Lung (tissue), 12 donors: ENCODE results near the gene CACNA1I. TPM values are rescaled to one million over a fixed set of nuclear protein-coding genes. Genes with fewer than 3 reads are reported as not detected.

Experiments used
- ATAC-seq: fragments of 200-7000 bp; cut with Tn5 transposase; one replicate; pipeline ENCODE4 v1.9.1; 2020; ENCODE audit warnings: moderate number of reproducible peaks; ENCODE audit not compliant: insufficient read depth, low FRiP score
- DNase-seq, 3 donors: peaks; one replicate each; pipeline ENCODE4 v3.0.0-alpha.2; 2013 to 2017
- H3K27ac ChIP-seq, 2 donors: one replicate each; pipeline ENCODE4 v1.5.1; 2013; ENCODE audit warnings: mild to moderate bottlenecking in 2 of 2, moderate library complexity in 2 of 2, control low read depth in 1 of 2, inconsistent platforms in 1 of 2, low read depth in 1 of 2, low read length in 1 of 2
- H3K27me3 ChIP-seq, 3 donors: one replicate each; pipeline ENCODE4 v1.5.1; 2013; ENCODE audit warnings: low read length in 2 of 3; ENCODE audit not compliant: control insufficient read depth in 3 of 3, insufficient read depth in 3 of 3
- H3K36me3 ChIP-seq, 4 donors: one replicate each; pipeline ENCODE4 v1.5.1; 2013; ENCODE audit warnings: low read length in 4 of 4, mild to moderate bottlenecking in 1 of 4, moderate library complexity in 1 of 4; ENCODE audit not compliant: control insufficient read depth in 4 of 4, insufficient read depth in 4 of 4
- H3K4me1 ChIP-seq, 5 donors: one replicate each; pipeline ENCODE4 v1.5.1; 2013; ENCODE audit warnings: low read length in 5 of 5, mild to moderate bottlenecking in 2 of 5, moderate library complexity in 1 of 5; ENCODE audit not compliant: control insufficient read depth in 5 of 5, insufficient read depth in 5 of 5
- H3K4me3 ChIP-seq: one replicate; pipeline ENCODE4 v1.5.1; 2013; ENCODE audit warnings: mild to moderate bottlenecking, control low read depth, moderate library complexity
- H3K9ac ChIP-seq, 2 donors: one replicate each; pipeline ENCODE4 v1.5.1; 2013; ENCODE audit warnings: low read length in 2 of 2, control low read depth in 1 of 2; ENCODE audit not compliant: insufficient read depth in 1 of 2
- H3K9me3 ChIP-seq, 4 donors: one replicate each; pipeline ENCODE4 v1.5.1; 2013; ENCODE audit warnings: low read length in 3 of 4, mild to moderate bottlenecking in 1 of 4, moderate library complexity in 1 of 4; ENCODE audit not compliant: control insufficient read depth in 4 of 4, insufficient read depth in 3 of 4
- WGBS, 2 donors: extraction: QIAGEN DNeasy Blood & Tissue Kit; methylation state at CpG; one replicate each; pipeline ENCODE4 v1.1.7; 2013; 5-methylcytosine and 5-hydroxymethylcytosine counted together
- polyA plus RNA-seq, 2 donors: library from polyadenylated mRNA; stranded (reverse); fragments of 200-250 nt; gene quantifications; one replicate each; pipeline ENCODE4 v1.2.1, GENCODE V29; 2013
- total RNA-seq, 2 donors: library from RNA; depleted of rRNA in 1 of 2; stranded (reverse); fragments of >200 nt in 1 of 2; gene quantifications; one replicate each; pipeline ENCODE4 v1.2.1, GENCODE V29; 2014 to 2021
- TF ChIP-seq, protein P1 (sequence below): IDR thresholded peaks from 2 replicates; pipeline ENCODE4 v1.5.1; 2012; ENCODE audit warnings: mild to moderate bottlenecking; ENCODE audit errors: control extremely low read depth, extremely low read depth
- donor health status: control.
- donor health status: control.
- donor health status: Bipolar disorder and iron deficiency.
- donor health status: healthy.
- donor health status: DM: yes; HTN: yes; CAD: no.

CACNA1I gene
- total and polyA plus RNA-seq, 4 donors = 0.07 to 0.22 (median 0.16) TPM

DNA sequence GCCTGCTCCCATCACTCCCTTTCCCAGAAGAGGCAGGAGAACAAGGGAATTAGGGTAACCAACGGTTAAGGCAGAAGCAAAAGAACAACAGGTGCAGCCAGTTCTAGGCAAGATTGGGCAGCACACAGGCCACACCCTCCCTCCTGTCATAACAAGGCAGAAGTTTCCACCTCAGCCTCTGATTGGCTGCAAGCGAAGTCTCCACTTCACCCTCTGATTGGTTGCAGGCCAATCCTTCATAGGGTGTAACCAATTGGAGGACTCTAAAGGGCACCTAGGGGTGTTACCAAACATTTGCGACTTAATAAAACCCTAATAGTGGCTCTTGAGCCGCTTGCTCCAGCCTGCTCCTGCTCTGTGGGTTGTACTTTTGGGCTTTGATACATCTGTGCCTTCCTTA, 153.8 kb downstream of the CACNA1I start:
- no peak overlapping the region for H3K4me3 ChIP-seq
- H3K36me3 ChIP-seq = no peaks in the 10 kb centered on the region
- peaks cover 0 to 30% (median 5%) of the 10 kb centered on the region in 3 donors for H3K27me3 ChIP-seq
- DNase-seq = no peak
- H3K9me3 ChIP-seq = peaks cover 0 to 3% (median 0%) of the 10 kb centered on the region in 4 donors
- TF ChIP-seq, protein P1, sequence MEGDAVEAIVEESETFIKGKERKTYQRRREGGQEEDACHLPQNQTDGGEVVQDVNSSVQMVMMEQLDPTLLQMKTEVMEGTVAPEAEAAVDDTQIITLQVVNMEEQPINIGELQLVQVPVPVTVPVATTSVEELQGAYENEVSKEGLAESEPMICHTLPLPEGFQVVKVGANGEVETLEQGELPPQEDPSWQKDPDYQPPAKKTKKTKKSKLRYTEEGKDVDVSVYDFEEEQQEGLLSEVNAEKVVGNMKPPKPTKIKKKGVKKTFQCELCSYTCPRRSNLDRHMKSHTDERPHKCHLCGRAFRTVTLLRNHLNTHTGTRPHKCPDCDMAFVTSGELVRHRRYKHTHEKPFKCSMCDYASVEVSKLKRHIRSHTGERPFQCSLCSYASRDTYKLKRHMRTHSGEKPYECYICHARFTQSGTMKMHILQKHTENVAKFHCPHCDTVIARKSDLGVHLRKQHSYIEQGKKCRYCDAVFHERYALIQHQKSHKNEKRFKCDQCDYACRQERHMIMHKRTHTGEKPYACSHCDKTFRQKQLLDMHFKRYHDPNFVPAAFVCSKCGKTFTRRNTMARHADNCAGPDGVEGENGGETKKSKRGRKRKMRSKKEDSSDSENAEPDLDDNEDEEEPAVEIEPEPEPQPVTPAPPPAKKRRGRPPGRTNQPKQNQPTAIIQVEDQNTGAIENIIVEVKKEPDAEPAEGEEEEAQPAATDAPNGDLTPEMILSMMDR = no peak
- H3K9ac ChIP-seq = no peak overlapping the region
- H3K27ac ChIP-seq = no peak overlapping the region
- WGBS, 2 donors = 93 to 94% methylated on average over 4 of the region's 4 CpGs
- no peak for ATAC-seq
- H3K4me1 ChIP-seq = no peaks in the 10 kb centered on the region

DNA sequence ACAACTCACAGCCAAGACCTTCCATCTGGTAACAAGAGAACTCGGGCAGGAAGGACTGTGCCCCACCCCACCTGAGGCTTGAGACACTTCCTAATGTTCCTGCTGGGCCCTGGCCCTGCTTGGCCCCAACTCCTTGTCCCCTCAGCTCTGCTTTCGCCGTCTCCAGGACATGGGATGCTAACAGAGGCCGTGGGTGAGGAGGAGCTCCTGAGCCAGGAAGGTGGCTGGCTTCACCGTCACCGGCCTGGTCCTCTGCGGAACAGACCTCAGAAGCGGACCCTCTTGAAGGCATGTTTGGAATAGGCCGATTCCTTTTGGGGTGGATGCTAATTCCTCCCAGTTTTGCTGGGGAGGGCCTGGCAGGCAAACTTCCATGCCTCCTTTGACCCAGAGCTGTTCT, 154.3 kb downstream of the CACNA1I start:
- H3K27me3 ChIP-seq = peaks cover 0 to 30% (median 5%) of the 10 kb centered on the region in 3 donors
- no peaks in the 10 kb centered on the region for H3K4me1 ChIP-seq
- no peak overlapping the region for H3K4me3 ChIP-seq
- H3K9me3 ChIP-seq = peaks cover 0 to 3% (median 0%) of the 10 kb centered on the region in 4 donors
- no peak overlapping the region for H3K9ac ChIP-seq
- no peak overlapping the region for H3K27ac ChIP-seq
- 87% methylated on average over 9 of the region's 9 CpGs for WGBS, 2 donors
- ATAC-seq (no peak), DNase-seq (no peak)
- TF ChIP-seq, protein P1 = no peak
- no peaks in the 10 kb centered on the region for H3K36me3 ChIP-seq

DNA sequence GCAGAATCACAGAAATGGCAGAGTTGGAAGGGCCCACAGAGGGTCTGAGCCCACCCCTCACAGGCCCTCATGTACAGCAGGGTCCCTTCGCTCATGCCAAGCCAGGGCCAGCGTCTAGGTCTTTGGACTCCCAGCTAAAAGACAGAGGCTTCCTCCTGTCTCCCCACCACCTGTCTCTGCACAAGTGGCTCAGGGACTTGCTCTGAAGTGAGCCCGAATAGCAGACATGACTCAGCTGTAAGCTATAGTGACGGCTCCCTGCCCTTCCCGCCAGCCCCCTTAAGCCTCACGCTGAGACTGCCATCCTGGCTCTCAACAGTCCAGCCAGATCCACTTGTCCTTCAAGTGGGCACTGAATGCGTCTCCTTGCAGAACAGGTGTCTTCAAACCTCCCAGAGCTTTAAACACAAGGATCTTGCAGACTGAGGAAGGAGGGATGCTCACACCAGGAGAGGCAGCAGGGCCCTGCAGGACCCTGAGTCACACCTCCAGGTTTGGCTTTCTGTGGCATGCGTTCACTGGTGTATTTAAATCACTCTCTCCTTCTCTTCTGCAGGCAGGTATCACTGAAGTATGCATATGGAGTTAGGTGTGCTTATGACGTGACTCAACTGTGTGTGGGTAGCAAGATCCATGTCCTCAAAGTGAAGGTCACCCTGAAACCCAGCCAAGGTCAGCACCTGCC, 154.9 kb downstream of the CACNA1I start:
- Histone ChIP-seq H3K27me3 (peaks cover 0 to 25% (median 5%) of the 10 kb centered on the region in 3 donors), H3K9ac (no peak overlapping the region), H3K27ac (no peak overlapping the region), H3K9me3 (peaks cover 0 to 3% (median 0%) of the 10 kb centered on the region in 4 donors), H3K4me3 (no peak overlapping the region), H3K36me3 (no peaks in the 10 kb centered on the region), H3K4me1 (no peaks in the 10 kb centered on the region)
- 70 to 78% methylated on average over 9 of the region's 9 CpGs for WGBS, 2 donors
- ATAC-seq (no peak), DNase-seq (no peak)
- TF ChIP-seq, protein P1 = no peak
